Heart right ventricle (tissue), 16 donors: ENCODE results near the gene RAB28. TPM values are rescaled to one million over a fixed set of nuclear protein-coding genes. Genes with fewer than 3 reads are reported as not detected.
A peak's percentile ranks its signal among the peaks of the same experiment; 100 is the strongest.

Experiments used
- ATAC-seq, 8 donors: fragments of 200-7000 bp; cut with Tn5 transposase; one replicate each; pipeline ENCODE4 v1.9.1; 2020; ENCODE audit warnings: mild to moderate bottlenecking in 8 of 8, moderate library complexity in 8 of 8, moderate number of reproducible peaks in 1 of 8
- DNase-seq, 2 donors: peaks; one replicate each; pipeline ENCODE4 v3.0.0-alpha.2; 2020
- H3K27ac ChIP-seq, 10 donors: fragments of 200-600 bp; sonication (generic) in 2 of 10; one replicate each; pipeline versions ENCODE4 v1.5.0 to v1.8.0; 2020 to 2022; ENCODE audit warnings: mild to moderate bottlenecking in 3 of 10
- H3K27me3 ChIP-seq, 7 donors: fragments of 200-600 bp; one replicate each; pipeline ENCODE4 v1.8.0; 2021 to 2022; ENCODE audit warnings: mild to moderate bottlenecking in 2 of 7
- H3K36me3 ChIP-seq, 9 donors: fragments of 200-600 bp; sonication (generic) in 1 of 9; one replicate each; pipeline versions ENCODE4 v1.5.0 to v1.8.0; 2020 to 2022; ENCODE audit warnings: mild to moderate bottlenecking in 2 of 9
- H3K4me1 ChIP-seq, 9 donors: fragments of 200-600 bp; sonication (generic) in 1 of 9; one replicate each; pipeline versions ENCODE4 v1.5.0 to v1.8.0; 2020 to 2022; ENCODE audit warnings: mild to moderate bottlenecking in 4 of 9
- H3K4me3 ChIP-seq, 10 donors: fragments of 200-600 bp; sonication (generic) in 2 of 10; one replicate each; pipeline versions ENCODE4 v1.5.0 to v1.8.0; 2020 to 2022; ENCODE audit warnings: mild to moderate bottlenecking in 7 of 10, moderate library complexity in 2 of 10
- H3K9me3 ChIP-seq, 11 donors: fragments of 200-600 bp in 10 of 11; sonication (generic) in 2 of 11; one replicate each; pipeline versions ENCODE4 v1.5.0 to v1.8.0; 2013 to 2022; ENCODE audit warnings: mild to moderate bottlenecking in 2 of 11, control low read depth in 1 of 11, moderate library complexity in 1 of 11
- WGBS, 2 donors: extraction: QIAGEN DNeasy Blood & Tissue Kit; methylation state at CpG; one replicate each; pipeline ENCODE4 v1.1.7; 2013; ENCODE audit warnings: inconsistent platforms in 1 of 2; 5-methylcytosine and 5-hydroxymethylcytosine counted together
- intact Hi-C, 10 donors: fragments of 100-400 bp; cut with DNase I; formaldehyde crosslinking; loops; one replicate each; pipeline versions ENCODE4 v1.11.1 to v1.14.2; 2022
- polyA plus RNA-seq, 2 donors: library from polyadenylated mRNA; stranded (reverse); fragments of 200-250 nt; gene quantifications; one replicate each; pipeline ENCODE4 v1.2.3, GENCODE V29; 2013
- total RNA-seq, 10 donors: library from RNA; stranded (reverse); fragmentation: NEBNext Ultra II Directional in 3 of 10; extraction: Animal tissue kit (Norgen Biotek cat#: 25700) in 3 of 10; gene quantifications; one replicate each; pipeline versions ENCODE4 v1.2.1 to v1.2.4, GENCODE V29; 2021 to 2023
- TF ChIP-seq, protein P1 (sequence below), 9 donors: fragments of 200-600 bp; sonication (generic) in 2 of 9; IDR thresholded peaks; one replicate each; pipeline versions ENCODE4 v1.5.0 to v1.8.0; 2021 to 2022; ENCODE audit warnings: antibody characterized with exemption in 9 of 9, mild to moderate bottlenecking in 5 of 9, moderate library complexity in 1 of 9
- donor health status: Arrhythmogenic right ventricular cardiomyopathy.
- donor health status: ischemic (EF 13 %, LVEDD 7.1; RV severe dilation, severe dysfunction).
- donor health status: healthy with polysubstance abuse.
- donor health status: DM: no; HTN: yes; CAD: no.
- donor health status: DM: no; HTN: no; CAD: no.
- donor health status: ischemic (EF 25% LVEDD 6.9; RV normal size, moderate dysfunction).
- donor health status: ischemic (EF 25% LVEDD 5.7; RV mildly dilated, moderate dysfunction).
- donor health status: healthy.
- donor health status: DM: yes; HTN: yes; CAD: no.
- donor health status: Ischemic cardiomyopathy.
- donor health status: ischemic (EF 35%, LVEDD 5.7; RV mildly dilated, moderate dysfunction).
- donor health status: nonischemic (EF 11% LVEDD 7.7; RV severe dilation, severe dysfunction).
- donor health status: DM: yes; HTN: yes; CAD: no.
- donor health status: PGD.
- donor health status: ischemic (EF 29% LVEDD 5.4; RV normal size, mild dysfunction).
- donor health status: nonischemic (EF 23%, LVEDD 6.1; RV moderate dilation, normal function).

The RAB28 gene
- total and polyA plus RNA-seq, 12 donors, result 12.7 to 27.5 (median 20.3) TPM

- DNase-seq (no peak), ATAC-seq (no peak)
- Histone ChIP-seq H3K9me3 (peaks cover 0 to 31% (median 4%) of the 10 kb centered on the region in 11 donors), H3K27ac (no peak overlapping the region), H3K27me3 (no peaks in the 10 kb centered on the region), H3K36me3 (peaks cover 0 to 9% (median 0%) of the 10 kb centered on the region in 9 donors), H3K4me1 (peaks cover 0 to 10% (median 5%) of the 10 kb centered on the region in 9 donors), H3K4me3 (no peak overlapping the region)
- TF ChIP-seq, protein P1, sequence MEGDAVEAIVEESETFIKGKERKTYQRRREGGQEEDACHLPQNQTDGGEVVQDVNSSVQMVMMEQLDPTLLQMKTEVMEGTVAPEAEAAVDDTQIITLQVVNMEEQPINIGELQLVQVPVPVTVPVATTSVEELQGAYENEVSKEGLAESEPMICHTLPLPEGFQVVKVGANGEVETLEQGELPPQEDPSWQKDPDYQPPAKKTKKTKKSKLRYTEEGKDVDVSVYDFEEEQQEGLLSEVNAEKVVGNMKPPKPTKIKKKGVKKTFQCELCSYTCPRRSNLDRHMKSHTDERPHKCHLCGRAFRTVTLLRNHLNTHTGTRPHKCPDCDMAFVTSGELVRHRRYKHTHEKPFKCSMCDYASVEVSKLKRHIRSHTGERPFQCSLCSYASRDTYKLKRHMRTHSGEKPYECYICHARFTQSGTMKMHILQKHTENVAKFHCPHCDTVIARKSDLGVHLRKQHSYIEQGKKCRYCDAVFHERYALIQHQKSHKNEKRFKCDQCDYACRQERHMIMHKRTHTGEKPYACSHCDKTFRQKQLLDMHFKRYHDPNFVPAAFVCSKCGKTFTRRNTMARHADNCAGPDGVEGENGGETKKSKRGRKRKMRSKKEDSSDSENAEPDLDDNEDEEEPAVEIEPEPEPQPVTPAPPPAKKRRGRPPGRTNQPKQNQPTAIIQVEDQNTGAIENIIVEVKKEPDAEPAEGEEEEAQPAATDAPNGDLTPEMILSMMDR (IDR thresholded peaks at IDR 0.05), result no peak
- intact Hi-C loops, result no loop called here
Measured at GRCh38 chr4:13441506-13441905, 42.6 kb downstream of the RAB28 start.

DNA sequence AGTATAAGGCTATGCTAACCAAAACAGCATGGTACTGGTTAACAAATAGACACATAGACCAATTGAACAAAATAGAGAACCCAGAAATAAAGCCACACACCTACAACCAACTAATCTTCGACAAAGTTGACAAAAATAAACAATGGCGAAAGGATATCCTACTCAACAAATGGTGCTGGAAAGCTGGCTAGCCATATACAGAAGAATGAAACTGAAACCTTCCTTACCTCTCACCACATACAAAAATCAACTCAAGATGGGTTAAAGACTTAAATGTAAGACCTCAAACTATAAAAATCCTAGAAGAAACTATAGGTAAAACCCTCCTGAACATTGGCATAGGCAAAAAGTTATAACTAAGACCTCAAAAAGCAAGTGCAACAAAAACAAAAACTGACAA, 47.2 kb downstream of the RAB28 start:
- H3K36me3 ChIP-seq, result peaks cover 0 to 3% (median 0%) of the 10 kb centered on the region in 9 donors
- no peaks in the 10 kb centered on the region for H3K27me3 ChIP-seq
- H3K9me3 ChIP-seq, result peaks cover 0 to 45% (median 7%) of the 10 kb centered on the region in 11 donors
- intact Hi-C loops, result no loop called here
- no peak for ATAC-seq
- no peak for DNase-seq
- H3K27ac ChIP-seq, result no peak overlapping the region
- H3K4me1 ChIP-seq, result peaks cover 0 to 20% (median 14%) of the 10 kb centered on the region in 9 donors
- TF ChIP-seq, protein P1 (IDR thresholded peaks at IDR 0.05), result no peak
- no peak overlapping the region for H3K4me3 ChIP-seq
- 92 to 95% methylated on average over 2 of the region's 2 CpGs for WGBS, 2 donors

- intact Hi-C loops, result no loop called here
- peaks cover 0 to 3% (median 0%) of the 10 kb centered on the region in 9 donors for H3K36me3 ChIP-seq
- peaks cover 0 to 28% (median 13%) of the 10 kb centered on the region in 9 donors for H3K4me1 ChIP-seq
- WGBS, 2 donors, result 77 to 83% methylated on average over 1 of the region's 1 CpG
- no peaks in the 10 kb centered on the region for H3K27me3 ChIP-seq
- H3K27ac ChIP-seq, result no peak overlapping the region
- DNase-seq, result no peak
- TF ChIP-seq, protein P1 (IDR thresholded peaks at IDR 0.05), result no peak
- H3K9me3 ChIP-seq, result peaks cover 0 to 30% (median 7%) of the 10 kb centered on the region in 11 donors
- no peak for ATAC-seq
- no peak overlapping the region for H3K4me3 ChIP-seq
Measured at GRCh38 chr4:13432453-13432852, 51.7 kb downstream of the RAB28 start.

DNA sequence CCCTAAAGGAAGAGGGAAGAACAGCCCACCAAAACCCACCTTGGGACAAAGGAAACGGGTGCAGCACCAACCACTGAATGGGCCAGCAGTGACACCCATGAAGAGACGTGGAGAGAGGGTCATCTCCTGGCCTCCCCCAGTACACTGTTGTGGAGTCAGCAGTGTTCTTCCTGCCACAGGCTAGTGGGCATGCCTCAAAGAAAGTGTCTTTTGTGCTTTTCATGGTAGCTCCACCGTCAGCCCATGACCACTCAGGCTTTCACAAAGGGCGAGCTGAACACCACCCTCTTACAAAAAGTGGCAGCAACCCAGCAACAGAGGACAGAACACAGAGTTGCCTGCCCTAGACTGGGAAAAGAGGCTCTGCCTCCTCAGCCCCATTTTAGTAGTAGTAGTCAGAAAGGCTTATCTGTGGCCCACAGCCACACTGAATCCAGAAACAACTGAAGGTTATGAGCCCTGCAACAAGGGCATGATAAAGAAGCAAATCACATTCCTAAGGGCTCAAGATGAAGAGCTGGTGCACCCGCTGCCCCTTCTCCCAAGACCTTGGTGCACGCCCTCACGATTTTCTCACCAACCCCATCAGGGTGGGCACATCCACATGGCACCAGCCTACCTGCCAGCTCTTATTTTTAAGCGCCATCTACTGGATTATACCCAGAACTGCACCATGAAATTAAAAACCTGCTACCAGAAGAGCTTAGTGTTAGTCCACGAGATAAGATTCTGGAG, 53.1 kb downstream of the RAB28 start:
- intact Hi-C loops, result no loop called here
- WGBS, 2 donors, result 90 to 91% methylated on average over 9 of the region's 9 CpGs
- H3K4me3 ChIP-seq, result no peak overlapping the region
- TF ChIP-seq, protein P1 (IDR thresholded peaks at IDR 0.05), result peak in 1 of 9 donors; percentile 13
- peaks cover 0 to 28% (median 13%) of the 10 kb centered on the region in 9 donors for H3K4me1 ChIP-seq
- H3K36me3 ChIP-seq, result peaks cover 0 to 3% (median 0%) of the 10 kb centered on the region in 9 donors
- no peak for DNase-seq
- peak in 1 of 8 donors; percentile 44 for ATAC-seq
- H3K27ac ChIP-seq, result no peak overlapping the region
- peaks cover 0 to 15% (median under 1%) of the 10 kb centered on the region in 11 donors for H3K9me3 ChIP-seq
- H3K27me3 ChIP-seq, result no peaks in the 10 kb centered on the region
